Keratinocyte (primary cell): ENCODE results near the gene SUN3. TPM values are rescaled to one million over a fixed set of nuclear protein-coding genes. Genes with fewer than 3 reads are reported as not detected.

ENCODE experiments used
- DNase-seq: peaks from one replicate; pipeline ENCODE4 v3.0.0-alpha.2; 2011; ENCODE audit warnings: low read depth, missing footprints, low spot score
- FAIRE-seq: peaks from 2 replicates; lab custom pipeline; 2011; peaks lifted over from hg19 to GRCh38; lab: Jason Lieb, UNC
- H2AFZ ChIP-seq: 2 replicates; pipeline ENCODE4 v1.6.0; 2012; ENCODE audit warnings: low read length, control low read depth, inconsistent platforms; ENCODE audit not compliant: control insufficient read depth
- H3K27ac ChIP-seq: 2 replicates; pipeline ENCODE4 v1.5.1; 2011; ENCODE audit warnings: low read length; ENCODE audit not compliant: control insufficient read depth, insufficient read depth
- H3K27me3 ChIP-seq: 3 replicates; pipeline ENCODE4 v1.6.0; 2011; ENCODE audit warnings: low read length; ENCODE audit not compliant: control insufficient read depth, insufficient read depth; ENCODE audit errors: extremely low read depth
- H3K36me3 ChIP-seq, 2 experiments: 2 replicates in 1 of 2; 3 replicates in 1 of 2; pipeline ENCODE4 v1.5.1; 2011; ENCODE audit warnings: low read length in 2 of 2, mild to moderate bottlenecking in 1 of 2; ENCODE audit not compliant: control insufficient read depth in 2 of 2, insufficient read depth in 2 of 2; ENCODE audit errors: extremely low read depth in 1 of 2
- H3K4me1 ChIP-seq: 3 replicates; pipeline ENCODE4 v1.5.1; 2011; ENCODE audit warnings: low read length; ENCODE audit not compliant: control insufficient read depth, insufficient read depth; ENCODE audit errors: extremely low read depth
- H3K4me2 ChIP-seq: 3 replicates; pipeline ENCODE4 v1.6.0; 2011; ENCODE audit warnings: low read depth, low read length; ENCODE audit not compliant: control insufficient read depth, insufficient read depth; ENCODE audit errors: extremely low read depth
- H3K4me3 ChIP-seq, 3 experiments: fragments of 200-600 bp in 1 of 3; sonication (generic) in 1 of 3; 2 replicates in 2 of 3; 3 replicates in 1 of 3; pipeline ENCODE4 v1.5.1; 2011 to 2016; ENCODE audit warnings: low read length in 3 of 3, mild to moderate bottlenecking in 3 of 3, control low read depth in 2 of 3, inconsistent platforms in 1 of 3, low read depth in 1 of 3, mixed read lengths in 1 of 3, mixed run types in 1 of 3, moderate library complexity in 1 of 3; ENCODE audit not compliant: control insufficient read depth in 2 of 3, insufficient read depth in 2 of 3; ENCODE audit errors: extremely low read depth in 1 of 3
- H3K79me2 ChIP-seq: 2 replicates; pipeline ENCODE4 v1.6.0; 2012; ENCODE audit warnings: low read length; ENCODE audit not compliant: control insufficient read depth, insufficient read depth
- H3K9ac ChIP-seq: 3 replicates; pipeline ENCODE4 v1.6.0; 2011; ENCODE audit warnings: low read length; ENCODE audit not compliant: control insufficient read depth, insufficient read depth; ENCODE audit errors: extremely low read depth
- H3K9me1 ChIP-seq: 3 replicates; pipeline ENCODE4 v1.6.0; 2011; ENCODE audit warnings: low read length; ENCODE audit not compliant: control insufficient read depth, insufficient read depth; ENCODE audit errors: extremely low read depth
- H3K9me3 ChIP-seq: 2 replicates; pipeline ENCODE4 v1.5.1; 2012; ENCODE audit warnings: low read depth, low read length; ENCODE audit not compliant: control insufficient read depth
- H4K20me1 ChIP-seq: 3 replicates; pipeline ENCODE4 v1.6.0; 2011; ENCODE audit warnings: low read length; ENCODE audit not compliant: control insufficient read depth, insufficient read depth; ENCODE audit errors: extremely low read depth
- CTCF ChIP-seq, 3 experiments: IDR thresholded peaks in 1 of 3; conservative IDR thresholded peaks in 1 of 3; optimal IDR thresholded peaks in 1 of 3; 2 replicates in 2 of 3; 3 replicates in 1 of 3; pipeline versions ENCODE3 to v1.5.1; 2011; ENCODE audit warnings: low read length in 3 of 3, mild to moderate bottlenecking in 3 of 3, moderate library complexity in 2 of 3, control low read depth in 1 of 3, inconsistent platforms in 1 of 3; ENCODE audit not compliant: insufficient read depth in 2 of 3; ENCODE audit errors: extremely low read depth in 1 of 3
- EZH2 ChIP-seq: IDR thresholded peaks from one replicate; pipeline ENCODE4 v1.6.1; 2012; ENCODE audit warnings: inconsistent platforms, mild to moderate bottlenecking, low read length, moderate library complexity
- dilution Hi-C: fragments of 300-500 bp; cut with MboI; formaldehyde crosslinking; loops from one replicate; pipeline ENCODE4 v1.7.0; 2020; ENCODE audit warnings: low sequenced_read_pairs; ENCODE audit not compliant: extremely low pct_ligation_motif_present
- polyA plus RNA-seq, 5 experiments: library from polyadenylated mRNA; depleted of rRNA in 3 of 5; stranded (reverse) in 3 of 5; stranded (forward) in 1 of 5; unstranded in 1 of 5; fragments of >200 nt; gene quantifications; 1 replicate in 1 of 5; 2 replicates in 3 of 5; 3 replicates in 1 of 5; pipeline versions ENCODE4 v1.2.1 to v1.2.3, GENCODE V29; 2011 to 2012; ENCODE audit warnings: missing spikeins in 2 of 5, low read depth in 1 of 5, low replicate concordance in 1 of 5

SUN3 gene
- polyA plus RNA-seq, 1 donor (not counting 4 experiments of a cell fraction or from before 2014, with no cell fraction given) = not detected

DNA sequence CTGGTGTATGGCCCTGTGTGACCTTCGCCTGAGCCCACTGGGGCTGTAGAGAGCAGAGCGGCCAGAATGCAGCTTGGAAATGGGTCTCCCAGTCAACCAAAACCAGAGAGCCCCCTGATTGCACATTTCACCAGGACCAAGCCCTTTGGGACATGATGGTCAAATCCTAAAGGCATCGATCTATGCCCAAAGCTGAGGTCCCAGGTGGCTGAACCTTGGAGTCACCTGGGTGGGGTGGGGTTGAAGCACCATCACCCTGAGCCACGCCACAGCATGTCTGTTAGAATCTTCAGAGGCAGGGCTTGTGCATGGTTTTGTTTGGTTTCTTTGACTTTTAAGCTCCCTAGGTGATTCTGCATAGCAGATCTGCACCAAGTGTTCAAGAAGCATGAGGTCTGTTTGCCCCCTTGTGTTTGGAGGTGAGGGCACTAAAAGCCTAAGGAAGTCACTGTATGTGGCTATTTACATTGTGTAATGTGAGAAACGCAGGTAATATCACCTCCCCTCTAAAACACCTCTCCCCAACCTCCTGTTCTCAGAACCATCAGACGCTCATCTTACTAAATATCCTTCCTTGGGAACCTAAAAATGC lies 90.2 kb downstream of the SUN3 start:
- no peaks in the 10 kb centered on the region for H3K9me3 ChIP-seq
- no peaks in the 10 kb centered on the region for H4K20me1 ChIP-seq
- no peak overlapping the region for H3K4me2 ChIP-seq
- no peak overlapping the region for H2AFZ ChIP-seq
- no peaks in the 10 kb centered on the region for H3K4me1 ChIP-seq
- no peak overlapping the region for H3K9ac ChIP-seq
- DNase-seq (no peak), FAIRE-seq (no peak)
- no peaks in the 10 kb centered on the region for H3K27me3 ChIP-seq
- TF ChIP-seq CTCF (optimal IDR thresholded peaks at IDR 0.05 in 1 of 3, IDR thresholded peaks at IDR 0.05 in 1 of 3, conservative IDR thresholded peaks at IDR 0.05 in 1 of 3; ENCODE audit: extremely low read depth in 1 of 3, insufficient read depth in 2 of 3, low read length in 3 of 3) (no peak), EZH2 (no peak)
- no peaks in the 10 kb centered on the region for H3K79me2 ChIP-seq
- no peaks in the 10 kb centered on the region for H3K36me3 ChIP-seq
- H3K4me3 ChIP-seq = no peak overlapping the region
- no peaks in the 10 kb centered on the region for H3K9me1 ChIP-seq
- dilution Hi-C loops = no loop called here
- H3K27ac ChIP-seq = no peak overlapping the region

- H3K27ac ChIP-seq = no peak overlapping the region
- no peak overlapping the region for H3K9ac ChIP-seq
- H3K4me1 ChIP-seq = no peaks in the 10 kb centered on the region
- no peak for FAIRE-seq
- no peak overlapping the region for H3K4me2 ChIP-seq
- H3K9me1 ChIP-seq = no peaks in the 10 kb centered on the region
- H2AFZ ChIP-seq = no peak overlapping the region
- no peaks in the 10 kb centered on the region for H3K9me3 ChIP-seq
- DNase-seq = no peak
- TF ChIP-seq CTCF (optimal IDR thresholded peaks at IDR 0.05 in 1 of 3, IDR thresholded peaks at IDR 0.05 in 1 of 3, conservative IDR thresholded peaks at IDR 0.05 in 1 of 3; ENCODE audit: extremely low read depth in 1 of 3, insufficient read depth in 2 of 3, low read length in 3 of 3) (no peak), EZH2 (no peak)
- no peaks in the 10 kb centered on the region for H3K27me3 ChIP-seq
- no peak overlapping the region for H3K4me3 ChIP-seq
- dilution Hi-C loops = no loop called here
- H4K20me1 ChIP-seq = no peaks in the 10 kb centered on the region
- no peaks in the 10 kb centered on the region for H3K79me2 ChIP-seq
- no peaks in the 10 kb centered on the region for H3K36me3 ChIP-seq
Measured at GRCh38 chr7:47937711-47938573, 91.0 kb downstream of the SUN3 start.

Other genes with a start within 250 kb of the SUN3 start
- 0.01 to 0.31 TPM (median 0.04 TPM) in 3 replicates for gene PKD1L1, start 80.6 kb downstream of the SUN3 start, polyA plus RNA-seq
- gene HUS1, start 49.5 kb downstream of the SUN3 start, polyA plus RNA-seq = 24.7 to 36.3 TPM (median 29.8 TPM) in 3 replicates
- 0.22 to 0.60 TPM (median 0.39 TPM) in 3 replicates for gene C7orf57, start 6.4 kb upstream of the SUN3 start, polyA plus RNA-seq
- 165 to 226 TPM (median 202 TPM) in 3 replicates for gene UPP1, start 60.2 kb upstream of the SUN3 start, polyA plus RNA-seq
- gene ABCA13, start 142.4 kb upstream of the SUN3 start, polyA plus RNA-seq = 0.23 to 0.76 TPM (median 0.61 TPM) in 3 replicates